ENCODE data around the gene C16orf96. TPM values are rescaled to one million over a fixed set of nuclear protein-coding genes. Genes with fewer than 3 reads are reported as not detected.

C16orf96 gene
- total RNA-seq, 6 donors from 2014 or later, result 0.24 to 1.0 (median 0.46) TPM; not detected in 1

- Histone ChIP-seq H3K27me3 (no peaks in the 10 kb centered on the region), H3K36me3 (no peaks in the 10 kb centered on the region), H3K9me3 (peaks cover 0 to 14% (median 4%) of the 10 kb centered on the region in 4 donors), H3K4me3 (peak overlapping the region; percentile 60 to 87 (median 86)), H3K4me1 (peaks cover 8 to 16% (median 12%) of the 10 kb centered on the region in 4 donors), H3K27ac (peak overlapping the region; percentile 84 to 91 (median 88))
- peak in 1 of 2 donors; percentile 89 for DNase-seq
- 25 to 75% methylated on average over 7 to 41 of the region's 75 CpGs for WGBS, 2 donors
- TF ChIP-seq EP300 (IDR thresholded peaks at IDR 0.05) (no peak), POLR2AphosphoS5 (IDR thresholded peaks at IDR 0.05) (no peak), POLR2A (IDR thresholded peaks at IDR 0.05) (no peak)
- TF ChIP-seq, protein P1, sequence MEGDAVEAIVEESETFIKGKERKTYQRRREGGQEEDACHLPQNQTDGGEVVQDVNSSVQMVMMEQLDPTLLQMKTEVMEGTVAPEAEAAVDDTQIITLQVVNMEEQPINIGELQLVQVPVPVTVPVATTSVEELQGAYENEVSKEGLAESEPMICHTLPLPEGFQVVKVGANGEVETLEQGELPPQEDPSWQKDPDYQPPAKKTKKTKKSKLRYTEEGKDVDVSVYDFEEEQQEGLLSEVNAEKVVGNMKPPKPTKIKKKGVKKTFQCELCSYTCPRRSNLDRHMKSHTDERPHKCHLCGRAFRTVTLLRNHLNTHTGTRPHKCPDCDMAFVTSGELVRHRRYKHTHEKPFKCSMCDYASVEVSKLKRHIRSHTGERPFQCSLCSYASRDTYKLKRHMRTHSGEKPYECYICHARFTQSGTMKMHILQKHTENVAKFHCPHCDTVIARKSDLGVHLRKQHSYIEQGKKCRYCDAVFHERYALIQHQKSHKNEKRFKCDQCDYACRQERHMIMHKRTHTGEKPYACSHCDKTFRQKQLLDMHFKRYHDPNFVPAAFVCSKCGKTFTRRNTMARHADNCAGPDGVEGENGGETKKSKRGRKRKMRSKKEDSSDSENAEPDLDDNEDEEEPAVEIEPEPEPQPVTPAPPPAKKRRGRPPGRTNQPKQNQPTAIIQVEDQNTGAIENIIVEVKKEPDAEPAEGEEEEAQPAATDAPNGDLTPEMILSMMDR (IDR thresholded peaks at IDR 0.05), result no peak
- ATAC-seq (ENCODE audit: low FRiP score in 2 of 2), result peak in 1 of 2 donors; percentile 74
Measured at GRCh38 chr16:4537376-4538343, 18.5 kb upstream of the C16orf96 start.

DNA sequence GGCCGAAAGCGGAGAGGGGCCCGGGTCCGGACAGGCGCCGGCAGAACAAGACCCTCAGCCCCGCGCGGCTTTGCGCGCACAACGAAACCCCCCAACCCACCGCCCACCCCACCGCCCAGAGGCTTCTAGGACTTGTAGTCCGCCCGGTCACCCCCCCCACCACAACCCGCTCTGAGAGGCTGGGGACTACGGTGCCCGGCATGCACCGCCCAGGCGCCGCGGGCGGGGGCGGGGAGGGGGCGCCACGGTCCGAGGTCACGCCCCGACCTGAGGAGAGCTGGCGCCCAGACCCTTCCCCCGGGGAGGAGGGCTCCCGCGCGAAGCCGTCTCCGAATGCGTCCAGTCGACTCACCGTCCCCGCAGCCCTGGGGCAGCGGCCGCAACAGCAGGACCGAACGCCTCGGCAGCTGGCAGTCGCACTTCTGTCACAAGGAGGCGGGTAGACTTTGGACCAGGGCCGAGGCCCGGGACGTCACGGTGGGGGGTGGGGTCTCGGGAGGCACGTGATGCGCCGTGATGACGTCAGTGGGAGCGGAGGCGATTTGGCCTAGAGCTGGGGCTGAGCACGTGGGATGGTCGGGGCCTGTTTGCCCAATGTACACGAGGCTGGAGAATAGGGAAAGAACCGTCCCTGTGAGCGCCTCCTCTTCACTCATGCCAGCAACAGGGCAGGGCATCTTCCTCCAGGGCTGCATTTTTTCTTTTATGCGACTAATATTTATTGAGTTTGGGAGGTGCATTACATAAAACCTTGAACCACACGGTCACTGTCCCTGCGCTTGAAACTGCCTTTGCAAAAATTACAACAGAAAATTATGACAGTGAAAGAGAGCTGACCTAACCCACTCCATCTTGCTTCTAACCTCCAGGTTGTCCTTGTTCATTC, 17.5 kb upstream of the C16orf96 start, which contains the start of gene CDIP1:
TSS of gene CDIP1 (minus strand) at position 424 of the 886 bp plus-strand sequence. CDS start 24,643 bp downstream, outside the sequence.
- DNase-seq (peak; percentile 96 to 99), ATAC-seq (ENCODE audit: low FRiP score in 2 of 2) (peak; percentile 95 to 96)
- Histone ChIP-seq H3K36me3 (no peaks in the 10 kb centered on the region), H3K4me3 (peak within 1 kb of the TSS; percentile 60 to 87 (median 86)), H3K4me1 (peaks cover 8 to 16% (median 12%) of the 10 kb centered on the region in 4 donors), H3K27me3 (no peaks in the 10 kb centered on the region), H3K27ac (peak within 1 kb of the TSS; percentile 84 to 91 (median 88)), H3K9me3 (peaks cover 0 to 14% (median 4%) of the 10 kb centered on the region in 4 donors)
- WGBS, 2 donors, result 9 to 14% methylated on average over 18 to 28 of the region's 67 CpGs
- peak in 3 of 4 donors; percentile 70 to 93 (median 72) for TF ChIP-seq POLR2A (IDR thresholded peaks at IDR 0.05)
- TF ChIP-seq, protein P1 (IDR thresholded peaks at IDR 0.05), result peak in 5 of 6 experiments; percentile 22 to 63 (median 50)
- peak; percentile 90 to 93 for TF ChIP-seq POLR2AphosphoS5 (IDR thresholded peaks at IDR 0.05)
- no peak for TF ChIP-seq EP300 (IDR thresholded peaks at IDR 0.05)

GRCh38 chr16:4539716-4540284, 16.3 kb upstream of the C16orf96 start:
- Histone ChIP-seq H3K36me3 (no peaks in the 10 kb centered on the region), H3K27me3 (no peaks in the 10 kb centered on the region), H3K27ac (no peak overlapping the region), H3K4me3 (no peak overlapping the region), H3K4me1 (peaks cover 8 to 16% (median 12%) of the 10 kb centered on the region in 4 donors), H3K9me3 (peaks cover 0 to 14% (median 4%) of the 10 kb centered on the region in 4 donors)
- DNase-seq, result no peak
- TF ChIP-seq POLR2A (IDR thresholded peaks at IDR 0.05) (no peak), POLR2AphosphoS5 (IDR thresholded peaks at IDR 0.05) (no peak), EP300 (IDR thresholded peaks at IDR 0.05) (no peak)
- TF ChIP-seq, protein P1 (IDR thresholded peaks at IDR 0.05), result no peak
- WGBS, 2 donors, result 93 to 96% methylated on average over 2 of the region's 2 CpGs
- ATAC-seq (ENCODE audit: low FRiP score in 2 of 2), result no peak

- no peak for DNase-seq
- no peaks in the 10 kb centered on the region for H3K27me3 ChIP-seq
Measured at GRCh38 chr16:4544473-4544872, 11.7 kb upstream of the C16orf96 start.

More at GRCh38 chr16:4544473-4544872, 11.7 kb upstream of the C16orf96 start:
- TF ChIP-seq EP300 (IDR thresholded peaks at IDR 0.05), result no peak
- TF ChIP-seq, protein P1 (IDR thresholded peaks at IDR 0.05), result no peak
- no peak for TF ChIP-seq POLR2AphosphoS5 (IDR thresholded peaks at IDR 0.05)
- TF ChIP-seq POLR2A (IDR thresholded peaks at IDR 0.05), result no peak
- ATAC-seq (ENCODE audit: low FRiP score in 2 of 2), result no peak
- H3K4me1 ChIP-seq, result peaks cover 0 to 9% (median 2%) of the 10 kb centered on the region in 4 donors
- H3K36me3 ChIP-seq, result no peaks in the 10 kb centered on the region
- 69 to 77% methylated on average over 8 of the region's 8 CpGs for WGBS, 2 donors
- no peak overlapping the region for H3K27ac ChIP-seq
- H3K4me3 ChIP-seq, result no peak overlapping the region
- peaks cover 0 to 11% (median 2%) of the 10 kb centered on the region in 4 donors for H3K9me3 ChIP-seq
